Astrocyte of the cerebellum (primary cell): ENCODE results near the gene IPO5.

ENCODE experiments used
- DNase-seq: peaks from one replicate; pipeline ENCODE4 v3.0.0-alpha.2; 2011; ENCODE audit warnings: low read depth
- H3K4me3 ChIP-seq: 2 replicates; pipeline ENCODE4 v1.5.1; 2011; ENCODE audit warnings: mild to moderate bottlenecking, low read depth, low read length, moderate library complexity
- in situ Hi-C: cut with HindIII; loops from 2 replicates; pipeline ENCODE4 v1.10.0; 2017; ENCODE audit warnings: low sequenced_read_pairs
- TF ChIP-seq, protein P1 (sequence below): IDR thresholded peaks from 2 replicates; pipeline ENCODE4 v1.5.1; 2012; ENCODE audit warnings: low read length, low read depth, moderate library complexity, mild to moderate bottlenecking; ENCODE audit errors: missing control alignments

IPO5 gene

DNA sequence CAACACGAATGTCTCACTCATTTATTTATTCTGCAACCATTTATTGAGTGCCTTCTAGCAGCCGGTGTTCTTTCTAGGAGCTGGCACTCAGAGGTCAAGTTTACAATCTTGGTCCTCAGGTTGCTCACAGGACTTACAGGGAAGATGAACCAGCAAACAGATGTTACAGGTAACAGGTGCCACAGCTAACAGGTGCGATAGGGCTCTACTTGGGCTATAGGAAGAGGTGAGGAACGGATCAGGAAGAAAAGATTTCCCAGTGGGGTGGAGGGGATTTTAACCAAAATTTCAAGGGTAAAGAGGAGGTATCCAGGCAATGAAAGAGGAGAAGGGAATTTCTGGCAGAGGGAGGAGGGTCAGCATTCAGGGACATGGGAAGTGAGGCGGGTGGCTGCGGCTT lies 102.1 kb downstream of the IPO5 start:
- TF ChIP-seq, protein P1, sequence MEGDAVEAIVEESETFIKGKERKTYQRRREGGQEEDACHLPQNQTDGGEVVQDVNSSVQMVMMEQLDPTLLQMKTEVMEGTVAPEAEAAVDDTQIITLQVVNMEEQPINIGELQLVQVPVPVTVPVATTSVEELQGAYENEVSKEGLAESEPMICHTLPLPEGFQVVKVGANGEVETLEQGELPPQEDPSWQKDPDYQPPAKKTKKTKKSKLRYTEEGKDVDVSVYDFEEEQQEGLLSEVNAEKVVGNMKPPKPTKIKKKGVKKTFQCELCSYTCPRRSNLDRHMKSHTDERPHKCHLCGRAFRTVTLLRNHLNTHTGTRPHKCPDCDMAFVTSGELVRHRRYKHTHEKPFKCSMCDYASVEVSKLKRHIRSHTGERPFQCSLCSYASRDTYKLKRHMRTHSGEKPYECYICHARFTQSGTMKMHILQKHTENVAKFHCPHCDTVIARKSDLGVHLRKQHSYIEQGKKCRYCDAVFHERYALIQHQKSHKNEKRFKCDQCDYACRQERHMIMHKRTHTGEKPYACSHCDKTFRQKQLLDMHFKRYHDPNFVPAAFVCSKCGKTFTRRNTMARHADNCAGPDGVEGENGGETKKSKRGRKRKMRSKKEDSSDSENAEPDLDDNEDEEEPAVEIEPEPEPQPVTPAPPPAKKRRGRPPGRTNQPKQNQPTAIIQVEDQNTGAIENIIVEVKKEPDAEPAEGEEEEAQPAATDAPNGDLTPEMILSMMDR, result no peak
- H3K4me3 ChIP-seq, result no peak overlapping the region
- DNase-seq, result no peak
- in situ Hi-C loops, result no loop called here

DNA sequence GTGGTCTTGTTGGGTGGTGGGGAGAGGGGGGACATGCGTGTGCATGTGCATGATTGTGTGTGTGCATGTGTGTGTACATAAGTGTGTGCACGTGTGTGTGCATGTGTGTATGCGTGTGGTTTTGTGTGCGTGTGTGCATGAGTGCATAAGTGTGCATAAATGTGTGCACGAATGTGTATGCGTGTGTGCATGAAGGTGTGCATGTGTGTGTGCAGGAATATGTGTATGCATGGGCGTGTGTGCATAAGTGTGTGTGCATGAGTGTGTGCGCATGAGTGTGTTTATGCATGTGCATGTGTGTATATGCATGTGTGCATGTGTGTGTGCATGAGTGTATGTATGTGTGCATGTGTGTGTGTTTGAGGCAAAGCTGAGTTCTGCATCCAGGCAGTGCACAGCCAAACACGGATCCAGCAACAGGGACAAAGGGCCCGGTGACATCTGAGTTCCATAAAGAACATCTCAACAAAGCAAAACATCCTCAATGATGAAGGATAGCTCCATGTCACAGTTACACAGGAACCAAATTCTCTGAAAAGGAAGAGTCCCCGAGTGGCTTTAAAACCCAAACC lies 103.5 kb downstream of the IPO5 start:
- H3K4me3 ChIP-seq, result no peak overlapping the region
- in situ Hi-C loops, result no loop called here
- TF ChIP-seq, protein P1, result no peak
- DNase-seq, result no peak

DNA sequence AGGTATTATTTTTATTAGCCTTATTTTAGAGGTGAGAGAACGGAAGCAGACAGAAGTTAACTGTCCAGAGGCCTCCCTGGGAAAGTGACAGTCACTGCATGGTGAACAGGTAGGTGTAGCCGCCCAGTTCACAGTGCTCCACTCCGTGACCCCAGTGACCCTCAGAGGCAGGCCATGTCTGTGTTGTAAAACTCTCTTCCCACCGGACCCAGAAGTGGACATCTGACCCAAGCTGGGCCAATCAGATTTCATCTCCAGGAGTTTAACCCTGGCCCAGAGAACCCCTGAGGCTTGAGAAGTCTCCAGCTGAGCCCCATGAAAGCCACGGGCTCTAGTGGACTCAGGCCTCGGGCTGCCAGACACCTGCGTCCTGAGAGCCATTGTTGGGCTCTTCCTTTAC lies 105.8 kb downstream of the IPO5 start:
- H3K4me3 ChIP-seq, result no peak overlapping the region
- TF ChIP-seq, protein P1, result no peak
- in situ Hi-C loops, result no loop called here
- DNase-seq, result no peak

DNA sequence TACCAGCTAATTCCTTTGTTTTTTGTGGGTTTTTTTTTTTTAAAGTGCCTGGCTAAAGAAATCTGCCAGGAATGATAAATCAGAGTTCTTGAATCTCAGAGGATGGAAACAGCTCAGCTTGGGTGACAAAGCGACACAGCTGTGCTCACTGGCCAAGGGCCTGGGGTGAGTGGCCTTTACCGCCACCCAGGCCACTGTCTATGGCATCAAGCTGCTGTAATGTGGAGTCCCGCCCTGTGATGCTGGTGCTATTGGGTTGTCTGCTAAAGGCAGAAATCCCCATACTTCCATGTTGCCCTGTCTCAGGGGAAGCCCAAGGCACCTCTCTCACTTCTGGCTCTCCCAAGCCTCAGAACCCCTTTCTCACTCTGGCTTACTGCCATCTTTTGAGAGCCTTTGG lies 106.8 kb downstream of the IPO5 start:
- TF ChIP-seq, protein P1, result no peak
- H3K4me3 ChIP-seq, result no peak overlapping the region
- in situ Hi-C loops, result no loop called here
- no peak for DNase-seq

DNA sequence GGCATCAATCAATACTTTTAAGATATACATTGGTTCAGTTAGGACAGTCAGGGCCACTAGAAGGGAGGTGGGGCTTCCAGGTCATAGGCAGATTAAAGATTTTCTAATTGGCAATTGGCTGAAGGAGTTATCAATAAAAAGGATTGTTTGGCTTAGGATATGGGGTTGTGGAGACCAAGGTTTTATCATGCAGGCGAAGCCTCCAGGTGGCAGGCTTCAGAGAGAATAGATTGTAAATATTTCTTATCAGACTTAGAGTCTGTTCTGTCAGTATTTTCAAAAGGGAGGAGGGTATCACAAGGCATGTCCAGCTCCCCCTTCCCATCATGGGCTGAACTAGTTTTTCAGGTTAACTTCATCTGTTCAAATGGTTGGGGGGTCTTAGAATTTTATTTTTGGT lies 112.0 kb downstream of the IPO5 start:
- in situ Hi-C loops, result no loop called here
- TF ChIP-seq, protein P1, result no peak
- no peak for DNase-seq

DNA sequence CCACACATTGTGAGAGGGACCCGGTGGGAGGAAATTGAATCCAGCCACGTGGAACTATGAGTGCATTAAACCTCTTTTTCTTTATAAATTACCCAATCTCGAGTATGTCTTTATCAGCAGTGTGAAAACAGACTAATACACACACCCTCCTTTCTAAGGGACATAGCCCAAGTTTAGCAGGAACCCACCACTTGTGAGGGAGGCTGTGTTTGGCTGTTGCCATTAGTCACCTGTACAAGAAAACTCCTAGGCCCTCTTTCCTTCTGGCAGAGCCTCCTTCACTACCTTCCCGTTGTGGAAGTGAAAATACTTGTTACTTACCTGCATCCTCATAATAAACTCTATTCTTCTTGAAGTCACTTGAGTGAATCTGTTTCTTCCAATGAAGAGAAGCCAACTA lies 113.2 kb downstream of the IPO5 start:
- TF ChIP-seq, protein P1, result no peak
- DNase-seq, result no peak
- in situ Hi-C loops, result no loop called here
- no peak overlapping the region for H3K4me3 ChIP-seq

More for the DNA sequence above, 112.0 kb downstream of the IPO5 start:
- H3K4me3 ChIP-seq, result no peak overlapping the region
